ENCODE data around the gene VKORC1.

The VKORC1 gene

GRCh38 chr16:31117384-31118222 lies 23.0 kb upstream of the VKORC1 start, which contains the start of gene KAT8:
KAT8 (plus strand) TSS chr16:31117664; CDS start chr16:31117682, 18 bp downstream.
- TF ChIP-seq CTCF (IDR thresholded peaks at IDR 0.05; ENCODE audit: control insufficient read depth, extremely low read depth, insufficient read depth): no peak
- peak within 1 kb of the TSS; percentile 71 for H3K4me3 ChIP-seq (ENCODE audit: low read depth, low read length)
- DNase-seq (ENCODE audit: low read depth): peak; percentile 96

- no peak for TF ChIP-seq CTCF (IDR thresholded peaks at IDR 0.05; ENCODE audit: control insufficient read depth, extremely low read depth, insufficient read depth)
- no peak overlapping the region for H3K4me3 ChIP-seq (ENCODE audit: low read depth, low read length)
- DNase-seq (ENCODE audit: low read depth): no peak
Measured at GRCh38 chr16:31114468-31114867, 19.9 kb upstream of the VKORC1 start.

GRCh38 chr16:31113121-31114120 lies 18.8 kb upstream of the VKORC1 start:
- H3K4me3 ChIP-seq (ENCODE audit: low read depth, low read length): no peak overlapping the region
- DNase-seq (ENCODE audit: low read depth): no peak
- no peak for TF ChIP-seq CTCF (IDR thresholded peaks at IDR 0.05; ENCODE audit: control insufficient read depth, extremely low read depth, insufficient read depth)

- H3K4me3 ChIP-seq (ENCODE audit: low read depth, low read length): no peak overlapping the region
- DNase-seq (ENCODE audit: low read depth): no peak
- no peak for TF ChIP-seq CTCF (IDR thresholded peaks at IDR 0.05; ENCODE audit: control insufficient read depth, extremely low read depth, insufficient read depth)
Measured at GRCh38 chr16:31112711-31113110, 18.1 kb upstream of the VKORC1 start.

GRCh38 chr16:31111881-31112466 lies 17.4 kb upstream of the VKORC1 start:
- TF ChIP-seq CTCF (IDR thresholded peaks at IDR 0.05; ENCODE audit: control insufficient read depth, extremely low read depth, insufficient read depth): no peak
- DNase-seq (ENCODE audit: low read depth): no peak
- H3K4me3 ChIP-seq (ENCODE audit: low read depth, low read length): no peak overlapping the region

GRCh38 chr16:31110106-31111034 lies 15.8 kb upstream of the VKORC1 start:
- no peak for TF ChIP-seq CTCF (IDR thresholded peaks at IDR 0.05; ENCODE audit: control insufficient read depth, extremely low read depth, insufficient read depth)
- H3K4me3 ChIP-seq (ENCODE audit: low read depth, low read length): no peak overlapping the region
- DNase-seq (ENCODE audit: low read depth): no peak
